Subcutaneous abdominal adipose tissue (tissue), 5 donors: Measurements from ENCODE around the gene MAP2K7.
"Not testable (repeated sequence)": the region's sequence is repeated elsewhere in the genome, so short reads cannot be mapped to it uniquely, and the experiment has no call there.

ENCODE experiments used
- H3K27ac ChIP-seq: one replicate; pipeline ENCODE4 v1.7.0; 2013; ENCODE audit warnings: low read depth, mild to moderate bottlenecking, inconsistent platforms, low read length, moderate library complexity
- H3K27me3 ChIP-seq, 5 donors: one replicate each; pipeline ENCODE4 v1.7.0; 2013; ENCODE audit warnings: low read length in 5 of 5, inconsistent platforms in 1 of 5; ENCODE audit not compliant: control insufficient read depth in 5 of 5, insufficient read depth in 4 of 5
- H3K36me3 ChIP-seq, 5 donors: one replicate each; pipeline ENCODE4 v1.7.0; 2013; ENCODE audit warnings: low read length in 5 of 5; ENCODE audit not compliant: control insufficient read depth in 5 of 5, insufficient read depth in 5 of 5
- H3K4me1 ChIP-seq, 5 donors: one replicate each; pipeline ENCODE4 v1.7.0; 2013; ENCODE audit warnings: low read length in 5 of 5, mild to moderate bottlenecking in 3 of 5, moderate library complexity in 1 of 5; ENCODE audit not compliant: control insufficient read depth in 5 of 5, insufficient read depth in 5 of 5
- H3K4me3 ChIP-seq, 5 donors: one replicate each; pipeline ENCODE4 v1.7.0; 2013; ENCODE audit warnings: low read length in 5 of 5, low read depth in 1 of 5
- H3K9ac ChIP-seq, 5 donors: one replicate each; pipeline ENCODE4 v1.7.0; 2013; ENCODE audit warnings: low read length in 5 of 5, mild to moderate bottlenecking in 4 of 5, moderate library complexity in 3 of 5
- H3K9me3 ChIP-seq, 5 donors: one replicate each; pipeline ENCODE4 v1.7.0; 2013; ENCODE audit warnings: low read length in 5 of 5; ENCODE audit not compliant: control insufficient read depth in 5 of 5
- donor health status: healthy.
- donor health status: healthy.
- donor health status: healthy.
- donor health status: healthy.
- donor health status: healthy.

The MAP2K7 gene

DNA sequence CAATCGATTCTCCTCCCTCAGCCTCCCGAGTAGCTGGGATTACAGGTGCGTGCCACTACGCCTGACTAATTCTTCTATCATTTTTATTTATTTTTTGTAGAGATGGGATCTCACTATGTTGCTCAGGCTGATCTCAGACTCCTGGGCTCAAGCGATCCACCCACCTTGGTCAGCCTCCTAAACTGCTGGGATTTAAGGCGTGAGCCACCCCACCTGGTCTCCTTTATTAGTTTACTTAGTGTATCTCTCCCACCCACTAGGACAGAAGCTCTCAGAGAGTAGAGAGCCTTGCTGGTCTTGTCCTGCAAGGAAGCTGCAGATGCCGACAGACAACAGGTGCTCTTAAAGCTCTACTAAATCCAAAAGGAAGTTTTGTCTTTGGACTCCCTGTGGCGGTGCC is 17.9 kb upstream of the MAP2K7 start:
- H3K27ac ChIP-seq: no peak overlapping the region
- peaks cover 0 to 14% (median 10%) of the 10 kb centered on the region in 5 donors for H3K27me3 ChIP-seq
- no peaks in the 10 kb centered on the region for H3K36me3 ChIP-seq
- no peak overlapping the region for H3K9ac ChIP-seq
- no peak overlapping the region for H3K4me3 ChIP-seq
- H3K9me3 ChIP-seq: no peaks in the 10 kb centered on the region
- H3K4me1 ChIP-seq: peaks cover 0 to 11% (median 5%) of the 10 kb centered on the region in 5 donors

DNA sequence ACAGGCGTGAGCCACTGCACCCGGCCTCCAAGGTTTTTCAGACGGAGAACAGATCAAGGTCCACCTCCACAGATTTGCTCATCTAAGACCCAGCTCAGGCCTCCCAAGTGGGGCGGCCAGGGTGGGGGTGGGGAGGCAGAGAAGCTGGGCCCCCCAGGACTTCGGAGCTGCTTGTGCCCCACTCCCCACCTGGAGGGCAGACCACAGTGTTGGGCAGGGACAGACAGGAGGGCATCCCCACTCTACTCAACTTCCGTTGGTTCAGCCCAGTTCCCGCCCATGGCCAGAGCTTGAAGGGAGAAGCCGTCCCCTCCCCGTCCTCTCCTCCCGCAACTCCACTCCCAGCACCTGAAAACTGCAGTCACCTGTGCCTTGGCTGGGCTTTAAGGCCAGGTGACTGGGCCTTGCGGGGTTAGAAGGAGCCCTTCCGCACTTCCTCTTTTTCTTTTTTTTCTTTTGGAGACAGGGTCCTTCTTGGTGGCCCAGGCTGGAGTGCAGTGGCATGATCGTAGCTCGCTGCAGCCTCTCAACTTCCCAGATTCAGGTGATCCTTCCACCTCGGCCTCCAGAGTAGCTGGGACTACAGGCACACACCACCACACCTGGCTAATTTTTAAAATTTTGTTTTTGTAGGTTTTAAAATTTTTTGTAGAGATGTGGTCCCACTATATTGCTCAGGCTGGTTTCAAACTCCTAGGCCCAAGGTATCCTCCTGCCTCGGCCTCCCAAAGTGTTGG is 16.1 kb upstream of the MAP2K7 start:
- Histone ChIP-seq H3K36me3 (no peaks in the 10 kb centered on the region), H3K9ac (no peak overlapping the region), H3K27me3 (peaks cover 0 to 18% (median 10%) of the 10 kb centered on the region in 5 donors), H3K9me3 (no peaks in the 10 kb centered on the region), H3K4me1 (peaks cover 0 to 11% (median 5%) of the 10 kb centered on the region in 5 donors), H3K4me3 (no peak overlapping the region), H3K27ac (no peak overlapping the region)

DNA sequence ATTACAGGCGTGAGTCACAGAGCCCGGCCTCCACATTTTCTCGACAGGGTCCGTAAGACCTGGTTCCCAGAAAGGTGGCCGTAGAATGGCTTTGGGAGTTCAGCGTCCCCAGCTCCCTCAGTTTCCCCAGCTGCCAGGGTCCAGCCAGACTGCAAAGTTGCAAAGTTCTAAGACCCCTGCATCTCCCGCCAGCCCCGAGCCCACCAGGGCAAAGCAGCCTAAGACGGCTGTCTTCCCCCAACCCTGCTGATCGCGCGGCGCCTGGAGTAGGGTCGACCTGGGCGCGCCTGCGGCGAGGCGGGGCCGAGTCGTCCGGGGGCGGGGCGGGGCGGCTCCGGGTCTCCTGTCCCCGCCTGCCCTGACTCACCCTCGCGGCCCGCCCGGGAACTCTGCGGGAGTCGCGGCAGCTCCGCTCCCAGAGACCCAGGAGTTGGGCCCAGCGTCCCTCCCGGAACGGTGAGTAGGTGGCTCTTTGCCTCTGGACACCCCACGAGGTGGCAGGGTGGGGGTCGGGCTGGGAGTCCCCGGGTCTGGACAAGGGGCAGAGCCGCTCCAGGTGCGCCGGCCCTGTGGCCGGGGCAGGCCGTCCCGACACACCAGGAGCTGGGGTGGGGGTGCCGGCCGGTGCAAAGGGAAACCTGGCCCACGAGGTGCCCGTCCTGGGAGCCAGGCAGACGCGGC is 15.4 kb upstream of the MAP2K7 start, which contains the start of gene LRRC8E:
Gene LRRC8E, plus strand, starts transcription at position 366 of the 681 bp plus-strand sequence. CDS start 7,094 bp downstream, outside the sequence.
- no peak within 1 kb of the TSS for H3K27ac ChIP-seq

DNA sequence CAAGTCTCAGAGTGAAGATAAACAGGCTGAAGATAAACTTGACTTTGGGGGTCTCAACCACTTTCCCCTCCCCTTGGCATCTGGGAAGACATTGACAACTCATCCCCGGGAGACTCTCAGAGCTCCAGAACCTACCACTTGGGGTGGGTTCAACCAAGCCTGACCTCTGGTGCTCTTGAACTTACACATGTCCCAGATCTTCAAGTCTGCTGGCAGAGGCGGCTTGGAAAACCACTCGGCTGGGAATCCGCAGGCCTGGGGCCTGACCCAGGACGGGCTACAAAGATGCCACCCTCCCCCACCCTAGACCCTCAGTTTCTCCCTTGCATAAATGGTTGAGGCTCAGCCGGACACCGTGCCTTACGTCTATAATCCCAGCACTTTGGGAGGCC is 14.9 kb upstream of the MAP2K7 start:
- H3K27ac ChIP-seq: no peak overlapping the region
- peaks cover 0 to 11% (median 5%) of the 10 kb centered on the region in 5 donors for H3K4me1 ChIP-seq
- H3K36me3 ChIP-seq: no peaks in the 10 kb centered on the region
- peak overlapping the region in 2 of 5 donors; percentile 36 to 43 for H3K9ac ChIP-seq
- peaks cover 0 to 20% (median 10%) of the 10 kb centered on the region in 5 donors for H3K27me3 ChIP-seq
- no peaks in the 10 kb centered on the region for H3K9me3 ChIP-seq
- H3K4me3 ChIP-seq: peak overlapping the region in 4 of 5 donors; percentile 40 to 51 (median 45)

More for the DNA sequence above, 15.4 kb upstream of the MAP2K7 start, which contains the start of gene LRRC8E:
- Histone ChIP-seq H3K4me1 (peaks cover 0 to 11% (median 5%) of the 10 kb centered on the region in 5 donors), H3K27me3 (peaks cover 0 to 20% (median 10%) of the 10 kb centered on the region in 5 donors), H3K4me3 (peak within 1 kb of the TSS in 4 of 5 donors; percentile 40 to 51 (median 45)), H3K9ac (peak within 1 kb of the TSS in 2 of 5 donors; percentile 36 to 43), H3K36me3 (no peaks in the 10 kb centered on the region), H3K9me3 (no peaks in the 10 kb centered on the region)

DNA sequence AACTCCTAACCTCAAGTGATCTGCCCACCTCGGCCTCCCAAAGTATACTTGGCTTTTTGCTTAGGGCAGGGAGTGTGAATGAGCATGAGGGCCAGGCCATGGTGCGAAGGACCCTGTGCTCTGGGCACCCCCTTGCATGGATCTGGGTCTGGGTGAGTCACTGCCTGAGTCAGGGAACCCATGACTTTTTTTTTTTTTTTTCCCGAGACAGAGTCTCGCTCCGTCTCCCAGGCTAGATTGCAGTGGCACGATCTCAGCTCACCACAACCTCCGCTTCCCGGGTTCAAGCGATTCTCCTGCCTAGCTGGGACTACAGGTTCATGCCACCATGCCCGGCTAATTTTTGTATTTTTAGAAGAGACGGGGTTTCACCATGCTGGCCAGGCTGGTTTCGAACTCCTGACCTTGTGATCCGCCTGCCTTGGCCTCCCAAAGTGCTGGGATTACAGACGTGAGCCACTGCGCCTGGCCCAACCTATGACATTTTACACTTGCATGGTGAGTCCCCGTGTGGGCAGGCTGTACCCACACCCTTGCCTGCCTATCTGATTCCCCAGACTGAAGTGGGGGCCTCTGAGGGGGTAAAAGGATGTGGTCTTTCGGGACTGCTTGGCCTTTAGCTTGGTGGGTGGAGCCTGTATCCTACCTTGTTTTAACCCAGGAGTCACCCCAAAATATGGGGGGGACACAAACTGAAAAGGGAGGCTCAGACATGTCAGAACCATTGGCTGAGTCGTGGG is 10.1 kb upstream of the MAP2K7 start:
- H3K4me3 ChIP-seq, H3K9me3 ChIP-seq, H3K4me1 ChIP-seq, H3K9ac ChIP-seq, H3K27ac ChIP-seq, H3K36me3 ChIP-seq: not testable (repeated sequence)
- peaks cover 0 to 28% (median 20%) of the 10 kb centered on the region in 5 donors for H3K27me3 ChIP-seq

DNA sequence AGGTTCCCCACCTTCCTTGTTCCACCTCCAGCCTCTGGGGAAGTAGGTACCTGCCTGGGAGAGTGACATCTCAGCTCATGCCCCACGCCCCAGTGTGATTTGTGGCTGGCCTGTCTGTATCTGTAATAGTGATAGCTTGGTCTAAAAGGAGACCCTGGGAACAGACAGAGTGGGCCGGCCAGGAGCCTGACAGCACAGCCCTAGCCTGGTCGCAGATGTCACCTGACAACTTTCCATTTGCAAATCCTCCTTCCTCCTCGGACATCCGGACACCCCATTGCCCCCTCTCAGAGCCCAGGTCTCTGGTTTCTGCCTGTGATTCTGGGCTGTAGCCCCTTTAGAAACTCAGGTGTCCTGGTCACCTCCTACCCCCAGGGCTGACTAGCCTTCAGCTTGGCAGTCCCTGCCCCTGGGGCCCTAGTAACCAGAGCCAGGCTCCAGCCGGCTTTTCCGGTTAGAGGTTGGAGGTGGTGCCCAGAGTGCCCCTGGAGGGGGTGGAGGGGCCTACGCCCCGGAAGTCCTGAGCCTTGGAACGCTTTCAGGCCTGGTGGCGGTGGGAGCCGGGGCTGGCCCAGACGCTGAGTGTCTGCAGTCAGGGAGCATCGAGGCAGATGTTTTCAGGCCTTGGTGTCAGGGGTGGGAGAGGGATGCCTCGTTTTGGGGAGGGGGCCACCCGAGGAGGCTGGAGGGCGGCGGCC is 8.9 kb upstream of the MAP2K7 start:
- H3K9ac ChIP-seq: no peak overlapping the region
- H3K9me3 ChIP-seq: no peaks in the 10 kb centered on the region
- H3K4me3 ChIP-seq: no peak overlapping the region
- H3K27me3 ChIP-seq: peaks cover 0 to 26% (median 20%) of the 10 kb centered on the region in 5 donors
- no peak overlapping the region for H3K27ac ChIP-seq
- no peaks in the 10 kb centered on the region for H3K4me1 ChIP-seq
- no peaks in the 10 kb centered on the region for H3K36me3 ChIP-seq

DNA sequence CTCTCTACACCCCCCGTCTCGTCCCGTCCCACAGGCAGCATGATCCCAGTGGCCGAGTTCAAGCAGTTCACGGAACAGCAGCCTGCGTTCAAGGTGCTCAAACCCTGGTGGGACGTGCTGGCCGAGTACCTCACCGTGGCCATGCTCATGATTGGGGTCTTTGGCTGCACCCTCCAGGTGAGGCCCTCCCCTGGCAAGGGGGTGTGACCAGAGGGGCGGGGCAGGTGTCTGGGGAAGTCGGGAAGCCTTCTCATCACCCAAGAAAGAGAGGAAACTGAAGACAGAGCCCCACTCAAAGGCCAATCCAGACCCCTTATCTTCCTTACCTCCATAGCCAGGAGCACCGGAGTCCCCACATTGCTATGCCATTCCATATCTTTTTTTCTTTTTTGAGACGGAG is 8.1 kb upstream of the MAP2K7 start:
- Histone ChIP-seq H3K9ac (no peak overlapping the region), H3K4me3 (no peak overlapping the region), H3K4me1 (no peaks in the 10 kb centered on the region), H3K27ac (no peak overlapping the region), H3K36me3 (no peaks in the 10 kb centered on the region), H3K27me3 (peaks cover 0 to 27% (median 20%) of the 10 kb centered on the region in 5 donors), H3K9me3 (no peaks in the 10 kb centered on the region)

DNA sequence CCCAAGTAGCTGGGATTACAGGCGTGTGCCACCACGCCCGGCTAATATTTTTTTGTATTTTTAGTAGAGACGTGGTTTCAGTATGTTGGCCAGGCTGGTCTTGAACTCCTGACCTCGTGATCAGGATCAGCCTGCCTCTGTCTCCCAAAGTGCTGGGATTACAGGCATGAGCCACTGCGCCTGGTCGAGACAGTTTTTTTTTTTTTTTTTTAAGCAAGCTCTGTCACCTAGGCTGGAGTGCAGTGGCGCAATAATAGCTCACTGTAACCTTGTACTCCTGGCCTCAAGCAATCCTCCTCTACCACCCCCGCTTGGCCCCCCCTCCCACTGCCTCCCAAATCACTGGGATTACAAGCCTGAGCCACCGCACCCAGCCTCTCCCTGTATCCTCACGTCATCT is 6.4 kb upstream of the MAP2K7 start:
- no peak overlapping the region for H3K4me3 ChIP-seq
- no peaks in the 10 kb centered on the region for H3K4me1 ChIP-seq
- no peaks in the 10 kb centered on the region for H3K36me3 ChIP-seq
- H3K27ac ChIP-seq: no peak overlapping the region
- H3K9ac ChIP-seq: no peak overlapping the region
- H3K27me3 ChIP-seq: peaks cover 0 to 26% (median 20%) of the 10 kb centered on the region in 5 donors
- H3K9me3 ChIP-seq: no peaks in the 10 kb centered on the region

DNA sequence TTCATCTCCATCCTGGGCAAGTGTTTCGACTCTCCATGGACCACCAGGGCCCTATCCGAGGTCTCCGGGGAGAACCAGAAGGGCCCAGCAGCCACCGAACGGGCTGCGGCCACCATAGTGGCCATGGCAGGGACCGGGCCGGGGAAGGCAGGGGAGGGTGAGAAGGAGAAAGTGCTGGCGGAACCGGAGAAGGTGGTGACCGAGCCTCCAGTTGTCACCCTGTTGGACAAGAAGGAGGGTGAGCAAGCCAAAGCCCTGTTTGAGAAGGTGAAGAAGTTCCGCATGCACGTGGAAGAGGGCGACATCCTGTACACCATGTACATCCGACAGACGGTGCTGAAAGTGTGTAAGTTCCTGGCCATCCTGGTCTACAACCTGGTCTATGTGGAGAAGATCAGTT is 4.7 kb upstream of the MAP2K7 start:
- Histone ChIP-seq H3K9me3 (no peaks in the 10 kb centered on the region), H3K36me3 (no peaks in the 10 kb centered on the region), H3K4me1 (peaks cover 2 to 10% (median 9%) of the 10 kb centered on the region in 5 donors), H3K9ac (no peak overlapping the region), H3K4me3 (no peak overlapping the region), H3K27me3 (peaks cover 0 to 21% (median 16%) of the 10 kb centered on the region in 5 donors), H3K27ac (no peak overlapping the region)
